Activated CD8-positive, alpha-beta memory T cell treated with anti-CD3 and anti-CD28 coated beads, Interleukin-2, amount 50 U/mL, for 48 hours (primary cell): ENCODE results near the gene TPPP.
"Not testable (repeated sequence)": the region's sequence is repeated elsewhere in the genome, so short reads cannot be mapped to it uniquely, and the experiment has no call there.

Experiments
- DNase-seq: peaks from one replicate; pipeline ENCODE4 v3.0.0-alpha.2; 2020

TPPP gene

GRCh38 chr5:693271-694041 is at the start of gene TPPP:
Gene TPPP, minus strand, starts transcription at chr5:693352. Its CDS starts 15,292 bp downstream, at chr5:678060.
- peak; percentile 91 for DNase-seq

GRCh38 chr5:742276-742675 is 49.1 kb upstream of the TPPP start:
- not testable (repeated sequence) for DNase-seq

- not testable (repeated sequence) for DNase-seq
These were observed 41.0 kb upstream of the TPPP start for GRCh38 chr5:734145-734544.

GRCh38 chr5:732754-733454 is 39.8 kb upstream of the TPPP start:
- DNase-seq, result not testable (repeated sequence)

GRCh38 chr5:729225-729624 is 36.1 kb upstream of the TPPP start:
- not testable (repeated sequence) for DNase-seq

GRCh38 chr5:727087-727486 is 33.9 kb upstream of the TPPP start:
- DNase-seq, result not testable (repeated sequence)

- DNase-seq, result not testable (repeated sequence)
These were observed 30.7 kb upstream of the TPPP start for GRCh38 chr5:723865-724264.

GRCh38 chr5:723309-723708 is 30.2 kb upstream of the TPPP start:
- DNase-seq, result not testable (repeated sequence)

- DNase-seq, result not testable (repeated sequence)
These were observed 26.2 kb upstream of the TPPP start for GRCh38 chr5:719379-719778.

GRCh38 chr5:717143-717542 is 24.0 kb upstream of the TPPP start:
- no peak for DNase-seq

GRCh38 chr5:716740-717139 is 23.6 kb upstream of the TPPP start:
- DNase-seq, result not testable (repeated sequence)

- not testable (repeated sequence) for DNase-seq
These were observed 22.5 kb upstream of the TPPP start for GRCh38 chr5:715636-716035.

- not testable (repeated sequence) for DNase-seq
These were observed 21.3 kb upstream of the TPPP start for GRCh38 chr5:714215-715118.

- not testable (repeated sequence) for DNase-seq
These were observed 20.5 kb upstream of the TPPP start for GRCh38 chr5:713686-714085.

GRCh38 chr5:708848-709517 is 15.8 kb upstream of the TPPP start:
- DNase-seq, result not testable (repeated sequence)

GRCh38 chr5:708374-708773 is 15.2 kb upstream of the TPPP start:
- not testable (repeated sequence) for DNase-seq

- not testable (repeated sequence) for DNase-seq
These were observed 13.0 kb upstream of the TPPP start for GRCh38 chr5:706127-706526.

GRCh38 chr5:696753-697702 is 3.9 kb upstream of the TPPP start:
- peak; percentile 49 for DNase-seq

- DNase-seq, result peak; percentile 49
These were observed 3.0 kb upstream of the TPPP start for GRCh38 chr5:696191-696590.

GRCh38 chr5:695475-695874 is 2.3 kb upstream of the TPPP start:
- not testable (repeated sequence) for DNase-seq

GRCh38 chr5:694042-694431 is 885 bp upstream of the TPPP start:
- DNase-seq, result peak; percentile 60
